ENCODE measurements around the gene NME3.
A peak's percentile ranks its signal among the peaks of the same experiment; 100 is the strongest.

Gene NME3

GRCh38 chr16:1768061-1768766, 3.1 kb downstream of the NME3 start:
- DNase-seq: no peak

GRCh38 chr16:1767116-1767994, 4.0 kb downstream of the NME3 start:
- no peak for DNase-seq

GRCh38 chr16:1766701-1767100, 4.6 kb downstream of the NME3 start:
- no peak for DNase-seq

GRCh38 chr16:1766231-1766630, 5.1 kb downstream of the NME3 start:
- no peak for DNase-seq

GRCh38 chr16:1765826-1766225, 5.5 kb downstream of the NME3 start:
- no peak for DNase-seq

- no peak for DNase-seq
These were observed 6.4 kb downstream of the NME3 start for GRCh38 chr16:1764971-1765370.

- DNase-seq: peak in 1 of 3 donors; percentile 5
These were observed 7.5 kb downstream of the NME3 start for GRCh38 chr16:1763521-1764511.

- no peak for DNase-seq
These were observed 8.3 kb downstream of the NME3 start for GRCh38 chr16:1762879-1763520.

- no peak for DNase-seq
These were observed 9.0 kb downstream of the NME3 start for GRCh38 chr16:1762196-1762878.

GRCh38 chr16:1761751-1762150, 9.6 kb downstream of the NME3 start:
- DNase-seq: no peak

GRCh38 chr16:1760911-1761310, 10.4 kb downstream of the NME3 start:
- no peak for DNase-seq

GRCh38 chr16:1759511-1759910, 11.8 kb downstream of the NME3 start:
- DNase-seq: no peak

GRCh38 chr16:1758923-1759322, 12.4 kb downstream of the NME3 start:
- no peak for DNase-seq

- DNase-seq: no peak
These were observed 13.5 kb downstream of the NME3 start for GRCh38 chr16:1757714-1758461.

- no peak for DNase-seq
These were observed 17.1 kb downstream of the NME3 start for GRCh38 chr16:1754204-1754603.

- no peak for DNase-seq
These were observed 18.5 kb downstream of the NME3 start for GRCh38 chr16:1752853-1753252.

- DNase-seq: no peak
These were observed 19.4 kb downstream of the NME3 start for GRCh38 chr16:1751946-1752345.

- no peak for DNase-seq
These were observed 21.9 kb downstream of the NME3 start for GRCh38 chr16:1749152-1750117.

- no peak for DNase-seq
These were observed 23.4 kb downstream of the NME3 start for GRCh38 chr16:1747934-1748333.

GRCh38 chr16:1746693-1747195, 24.6 kb downstream of the NME3 start:
- no peak for DNase-seq
